Measurements from ENCODE around the gene AOAH.

DNA sequence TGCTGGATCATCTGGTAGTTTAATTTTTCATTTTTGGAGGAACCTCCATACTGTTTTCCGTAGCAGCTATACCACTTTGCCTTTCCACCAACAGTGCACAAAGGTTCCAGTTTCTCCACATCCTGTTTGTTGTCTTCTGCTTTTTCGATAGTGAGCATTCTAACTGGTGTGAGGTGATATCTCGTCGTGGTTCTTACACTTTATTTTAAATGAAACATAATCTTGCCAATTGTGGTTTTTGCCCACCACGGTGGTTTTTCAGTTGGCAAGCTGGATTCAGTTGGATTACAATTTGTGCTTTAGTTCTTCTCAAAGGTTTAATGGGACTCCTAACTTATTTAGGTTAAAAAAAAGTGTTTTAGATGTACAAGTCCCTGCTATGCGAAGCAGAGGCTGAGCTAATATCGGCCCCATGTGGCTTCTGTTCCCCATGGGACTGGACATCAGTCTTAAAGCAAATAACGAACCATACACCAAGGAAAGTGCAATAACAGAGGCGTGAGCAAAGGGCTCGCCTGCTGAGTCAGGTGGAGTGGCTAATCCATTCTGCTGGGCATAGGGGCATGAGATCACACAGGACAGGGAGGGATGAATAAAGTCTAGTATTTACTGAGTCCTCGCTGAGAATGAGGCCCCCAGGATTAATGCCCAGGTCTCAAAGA lies 153.6 kb downstream of the AOAH start:
- TF ChIP-seq POLR2A (IDR thresholded peaks at IDR 0.05): no peak
- TF ChIP-seq, protein P1, sequence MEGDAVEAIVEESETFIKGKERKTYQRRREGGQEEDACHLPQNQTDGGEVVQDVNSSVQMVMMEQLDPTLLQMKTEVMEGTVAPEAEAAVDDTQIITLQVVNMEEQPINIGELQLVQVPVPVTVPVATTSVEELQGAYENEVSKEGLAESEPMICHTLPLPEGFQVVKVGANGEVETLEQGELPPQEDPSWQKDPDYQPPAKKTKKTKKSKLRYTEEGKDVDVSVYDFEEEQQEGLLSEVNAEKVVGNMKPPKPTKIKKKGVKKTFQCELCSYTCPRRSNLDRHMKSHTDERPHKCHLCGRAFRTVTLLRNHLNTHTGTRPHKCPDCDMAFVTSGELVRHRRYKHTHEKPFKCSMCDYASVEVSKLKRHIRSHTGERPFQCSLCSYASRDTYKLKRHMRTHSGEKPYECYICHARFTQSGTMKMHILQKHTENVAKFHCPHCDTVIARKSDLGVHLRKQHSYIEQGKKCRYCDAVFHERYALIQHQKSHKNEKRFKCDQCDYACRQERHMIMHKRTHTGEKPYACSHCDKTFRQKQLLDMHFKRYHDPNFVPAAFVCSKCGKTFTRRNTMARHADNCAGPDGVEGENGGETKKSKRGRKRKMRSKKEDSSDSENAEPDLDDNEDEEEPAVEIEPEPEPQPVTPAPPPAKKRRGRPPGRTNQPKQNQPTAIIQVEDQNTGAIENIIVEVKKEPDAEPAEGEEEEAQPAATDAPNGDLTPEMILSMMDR (IDR thresholded peaks at IDR 0.05): no peak
